ENCODE results near the gene CRB2.

The CRB2 gene

DNA sequence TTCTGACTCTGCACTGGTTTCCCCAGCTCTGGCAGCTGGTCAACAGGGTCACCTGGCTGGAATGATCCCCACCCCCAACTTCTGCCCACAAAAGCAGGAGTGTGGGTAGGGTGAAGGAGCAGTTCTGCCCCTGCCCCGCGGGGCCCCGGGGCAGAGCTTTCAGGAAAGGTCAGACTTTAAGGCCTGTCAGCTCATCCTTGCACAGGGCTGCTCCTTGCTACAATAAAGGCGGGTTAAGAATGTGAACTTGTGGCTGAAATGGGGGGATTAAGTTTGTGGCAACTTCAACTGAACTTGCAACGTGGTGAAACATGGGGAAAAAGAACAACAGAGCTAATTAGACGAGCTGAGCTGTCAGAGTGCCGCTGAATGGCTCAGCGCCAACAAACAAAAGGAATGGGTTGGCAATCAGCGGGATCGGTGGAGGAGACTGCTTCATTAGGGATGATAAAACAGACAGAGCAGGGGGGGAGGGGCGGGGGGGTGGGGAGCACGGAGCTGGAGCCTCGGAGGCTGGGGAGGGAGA is 50.8 kb downstream of the CRB2 start:
- no peak for DNase-seq (ENCODE audit: low read depth)

DNA sequence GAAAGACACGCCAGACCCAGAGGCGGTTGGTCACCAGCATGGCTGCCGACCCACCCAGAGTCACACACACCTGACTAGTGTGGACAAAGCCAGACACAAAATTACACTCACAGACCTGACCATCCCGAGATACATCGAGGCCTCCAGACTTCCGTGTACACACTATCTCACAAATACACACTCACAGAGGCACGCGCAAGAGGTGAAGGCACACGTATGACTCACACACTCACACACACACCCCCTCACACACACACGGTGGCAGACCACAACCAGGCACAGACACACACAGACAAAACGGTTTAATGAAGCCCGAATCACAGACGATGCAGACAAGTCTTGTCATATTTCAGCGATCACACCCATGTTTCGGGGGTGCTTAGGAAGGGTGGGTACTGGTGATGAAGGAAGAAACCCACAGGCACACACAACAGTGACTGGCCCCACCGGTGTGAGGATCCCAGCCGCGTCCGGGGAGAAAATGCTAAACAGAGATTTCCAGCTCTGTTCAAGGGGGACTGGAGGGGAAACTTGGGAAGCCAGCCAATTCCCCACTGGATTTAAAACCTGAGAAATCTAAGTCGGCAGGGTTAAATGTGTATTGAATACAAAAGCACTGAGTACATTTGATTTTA is 51.3 kb downstream of the CRB2 start:
- DNase-seq (ENCODE audit: low read depth), result no peak

DNA sequence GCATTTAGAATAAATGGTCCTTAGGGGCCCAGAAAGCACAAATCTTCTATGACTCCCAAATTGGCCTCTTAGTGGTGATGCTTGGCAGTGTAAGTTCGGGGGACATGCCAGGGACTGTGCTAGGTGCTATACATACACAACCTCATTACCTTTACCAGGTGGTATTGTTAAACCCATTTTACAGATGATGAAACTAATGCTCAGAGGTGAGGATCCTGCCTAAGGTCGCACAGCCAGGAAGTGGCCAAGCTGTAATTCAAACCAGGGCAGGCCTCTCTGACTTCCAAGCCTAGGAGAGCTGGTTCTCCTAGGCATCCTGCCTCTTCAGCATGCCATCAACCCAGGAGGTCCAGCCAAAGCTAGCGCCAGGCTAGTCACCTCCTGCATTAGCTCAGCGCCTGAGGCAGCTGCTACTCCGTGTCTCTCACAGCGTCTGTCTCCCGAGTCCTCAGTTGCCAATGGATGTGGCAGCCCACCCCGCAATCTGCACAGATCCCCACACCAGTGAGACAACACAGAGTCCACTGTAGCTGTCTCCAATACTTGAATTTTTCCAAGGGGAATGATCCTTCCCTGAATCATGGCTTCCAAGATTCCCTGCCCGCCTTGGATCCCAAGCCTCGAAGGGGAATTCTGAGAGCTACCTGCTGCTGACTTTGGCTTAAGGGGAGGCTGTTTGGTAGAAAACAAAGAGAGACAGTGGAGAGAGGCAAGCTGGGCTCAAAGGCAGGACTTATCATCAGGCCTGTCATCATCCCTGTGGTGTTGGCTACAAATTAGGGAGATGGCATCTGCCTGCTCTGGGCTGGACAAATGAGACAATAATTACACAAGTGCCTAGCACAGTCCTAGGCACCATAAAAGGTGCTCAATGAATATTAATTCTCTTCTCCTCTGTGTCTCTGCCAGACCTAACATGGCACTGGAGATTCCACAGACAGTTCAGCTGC is 52.6 kb downstream of the CRB2 start:
- DNase-seq (ENCODE audit: low read depth), result no peak

DNA sequence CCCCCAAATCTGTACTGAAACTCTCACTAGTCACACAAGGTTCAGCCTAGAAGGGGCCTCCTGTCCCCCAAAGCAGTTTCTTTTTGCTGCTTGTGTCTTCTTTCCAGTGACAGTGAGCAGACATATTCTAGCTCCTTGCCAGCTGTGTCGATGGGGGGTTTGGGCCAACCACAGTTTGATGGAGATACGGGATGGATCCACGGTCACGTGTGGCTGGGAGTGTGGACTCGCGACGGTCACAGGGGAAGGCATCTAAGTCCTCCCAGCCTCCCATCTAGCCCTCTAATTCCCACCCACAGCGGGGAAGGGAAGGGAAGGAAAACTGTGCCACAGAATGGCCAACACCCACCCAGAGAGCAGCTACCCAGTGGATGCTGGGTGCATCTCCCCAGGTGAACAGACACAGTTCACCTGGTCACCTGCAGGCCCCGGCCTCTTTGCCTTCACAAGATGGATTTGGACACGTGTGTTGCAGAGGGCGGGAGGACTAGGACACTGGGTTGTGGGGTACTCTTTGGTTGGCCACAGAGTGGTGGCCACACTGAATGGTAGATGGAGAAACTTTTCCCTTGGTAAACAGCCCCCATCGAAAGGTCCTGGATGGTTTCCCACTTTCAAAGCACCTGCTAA is 54.4 kb downstream of the CRB2 start:
- no peak for DNase-seq (ENCODE audit: low read depth)

DNA sequence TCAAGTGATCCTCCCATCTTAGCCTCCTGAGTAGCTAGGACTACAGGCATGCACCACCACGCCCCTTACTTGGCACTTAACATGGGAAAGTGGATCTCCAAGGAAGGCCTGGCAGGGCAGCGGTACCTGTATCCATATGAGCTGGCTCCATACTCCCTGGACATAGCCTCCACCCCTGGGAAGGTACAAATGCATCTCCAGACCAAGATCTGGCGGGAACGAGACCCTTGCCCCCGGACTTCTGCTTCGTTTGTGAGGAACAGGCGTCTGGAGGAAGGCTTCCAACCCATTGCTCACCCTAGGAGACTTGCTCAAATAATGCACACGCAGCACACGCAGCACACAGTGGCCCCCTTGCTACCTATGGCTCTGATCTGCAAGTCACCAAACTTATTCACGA is 55.2 kb downstream of the CRB2 start:
- DNase-seq (ENCODE audit: low read depth), result no peak

DNA sequence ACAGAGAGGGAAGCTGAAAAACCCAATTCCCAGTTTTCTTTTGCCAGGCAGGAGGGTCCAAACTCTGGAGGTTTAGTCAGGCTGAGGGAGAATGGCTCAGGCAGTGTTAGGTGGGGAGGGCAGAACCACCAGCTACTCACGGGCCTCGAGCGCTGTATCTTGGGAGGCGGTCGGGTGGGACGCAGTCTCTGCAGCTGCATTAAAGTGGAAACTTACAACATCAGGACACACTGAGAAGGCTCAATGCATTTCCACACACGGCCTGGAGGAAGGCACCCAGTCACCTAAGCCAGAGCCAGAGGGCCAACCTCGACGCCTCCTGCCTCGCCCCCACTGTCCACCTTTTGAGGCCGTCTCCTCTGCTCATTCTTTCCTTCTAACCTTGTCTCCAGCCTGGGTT is 55.6 kb downstream of the CRB2 start:
- DNase-seq (ENCODE audit: low read depth), result no peak

DNA sequence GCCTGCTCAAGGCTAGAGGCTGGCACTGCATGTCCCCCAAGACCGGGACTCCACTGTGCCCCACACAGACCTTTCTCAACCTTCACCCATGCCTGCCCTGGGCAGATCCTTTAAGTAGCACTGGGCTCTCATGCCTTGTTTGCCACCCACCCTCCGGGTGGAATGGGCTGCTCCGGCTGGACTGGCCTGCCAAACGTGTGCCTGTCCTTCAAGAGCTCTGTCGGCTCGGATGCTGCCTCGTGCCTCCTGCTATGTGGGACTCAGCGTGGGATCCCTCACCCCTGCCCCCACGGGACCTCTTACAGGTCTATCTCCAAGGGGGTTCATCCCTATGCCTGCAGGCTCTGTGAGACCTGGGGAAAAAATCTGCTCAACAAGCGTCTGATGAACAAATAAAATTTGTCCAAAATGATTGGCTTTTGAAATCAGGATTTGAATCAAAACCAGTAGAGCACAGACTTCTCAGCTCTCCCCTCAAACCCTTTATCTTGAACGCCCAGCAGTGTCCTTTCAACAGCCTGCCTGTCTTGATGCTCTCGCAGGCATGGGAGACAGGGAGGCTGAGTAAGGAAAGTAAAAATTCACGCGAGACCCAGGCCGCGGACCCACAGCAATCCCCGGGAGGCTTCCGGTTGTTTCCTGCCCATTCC is 56.3 kb downstream of the CRB2 start:
- DNase-seq (ENCODE audit: low read depth), result no peak

DNA sequence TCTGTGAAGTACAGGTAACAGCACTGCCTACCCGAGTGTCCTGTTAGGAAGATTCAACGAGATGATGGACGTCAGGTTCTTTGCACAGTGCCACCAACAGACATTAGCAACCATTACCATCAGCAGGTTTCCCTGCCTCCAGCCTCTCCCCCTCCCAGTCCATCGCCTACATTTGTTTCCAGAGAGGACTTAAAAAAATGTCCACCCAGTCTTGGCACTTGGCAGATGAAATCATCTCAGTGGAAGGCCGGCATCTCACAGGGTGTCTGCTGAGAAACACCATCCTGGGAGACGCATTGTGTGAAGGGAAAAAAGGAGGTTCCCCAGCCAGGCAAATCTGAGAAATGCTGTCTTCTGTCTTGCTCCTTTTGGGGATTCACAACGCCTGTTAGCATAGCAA is 58.2 kb downstream of the CRB2 start:
- no peak for DNase-seq (ENCODE audit: low read depth)

DNA sequence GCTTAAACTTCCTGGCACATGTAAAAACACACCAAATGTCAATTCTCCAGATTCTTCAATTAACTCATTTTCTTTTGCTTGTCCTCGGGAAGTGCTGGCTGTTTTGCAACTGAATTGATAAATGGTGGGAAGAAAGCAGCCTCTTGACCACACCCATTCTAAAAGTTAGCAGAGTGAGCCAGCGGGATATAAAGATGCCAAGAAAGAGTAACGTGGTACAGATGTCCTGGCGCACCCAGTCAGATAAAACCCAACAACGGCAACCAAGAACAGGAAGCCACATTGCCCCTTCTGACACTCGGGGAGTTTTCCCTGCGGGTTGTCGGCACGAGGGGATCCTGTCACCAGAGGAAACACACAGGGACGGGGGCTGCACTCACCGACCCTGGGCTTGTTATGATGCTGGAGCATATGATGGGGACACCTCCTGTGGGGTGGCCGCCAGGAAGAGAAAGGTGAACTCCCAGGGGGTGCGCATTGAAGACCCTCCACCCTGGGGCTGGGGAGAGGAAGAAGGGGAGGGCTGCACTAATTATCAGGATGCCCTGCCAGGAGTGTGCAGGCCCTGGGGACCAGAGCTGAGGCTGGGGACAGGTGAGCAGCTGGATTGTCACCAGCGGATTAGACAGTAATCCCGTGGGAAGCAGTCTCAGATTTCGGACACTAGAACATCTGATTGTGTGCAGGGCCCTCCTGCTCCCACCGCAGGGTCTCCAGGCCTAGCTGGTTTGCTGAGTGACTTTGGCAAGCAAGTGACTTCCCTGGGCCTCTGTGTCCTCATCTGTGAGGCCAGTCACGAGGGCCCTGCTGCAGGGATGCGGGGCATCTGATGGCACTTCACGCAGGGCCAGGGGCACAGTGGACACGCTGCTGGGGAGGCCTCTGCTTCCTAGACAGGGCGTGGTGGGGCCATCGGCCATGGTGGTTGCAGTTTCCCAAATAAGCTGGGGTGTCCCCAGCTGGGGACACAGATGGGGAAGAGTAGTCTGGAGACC is 59.2 kb downstream of the CRB2 start:
- DNase-seq (ENCODE audit: low read depth), result no peak

DNA sequence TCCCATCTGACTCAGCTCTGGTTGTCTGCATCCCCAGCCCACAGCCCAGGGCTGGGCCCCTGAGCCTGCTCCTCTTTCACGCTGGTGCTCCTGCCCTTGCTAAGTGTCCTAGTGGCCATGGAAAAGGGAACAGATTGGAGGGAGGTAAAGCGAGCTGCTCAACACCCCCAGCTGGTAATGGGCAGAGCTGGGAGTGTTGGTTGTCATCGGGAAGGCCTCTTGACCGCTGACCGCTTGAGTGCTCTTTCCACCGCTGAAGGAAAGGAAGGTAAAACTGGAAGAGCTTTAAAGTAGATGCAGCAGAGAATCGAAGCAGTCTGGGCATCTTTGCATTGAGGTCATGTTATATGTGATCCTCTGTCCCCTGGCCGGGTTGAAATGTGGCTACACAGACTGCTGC is 60.2 kb downstream of the CRB2 start:
- no peak for DNase-seq (ENCODE audit: low read depth)

DNA sequence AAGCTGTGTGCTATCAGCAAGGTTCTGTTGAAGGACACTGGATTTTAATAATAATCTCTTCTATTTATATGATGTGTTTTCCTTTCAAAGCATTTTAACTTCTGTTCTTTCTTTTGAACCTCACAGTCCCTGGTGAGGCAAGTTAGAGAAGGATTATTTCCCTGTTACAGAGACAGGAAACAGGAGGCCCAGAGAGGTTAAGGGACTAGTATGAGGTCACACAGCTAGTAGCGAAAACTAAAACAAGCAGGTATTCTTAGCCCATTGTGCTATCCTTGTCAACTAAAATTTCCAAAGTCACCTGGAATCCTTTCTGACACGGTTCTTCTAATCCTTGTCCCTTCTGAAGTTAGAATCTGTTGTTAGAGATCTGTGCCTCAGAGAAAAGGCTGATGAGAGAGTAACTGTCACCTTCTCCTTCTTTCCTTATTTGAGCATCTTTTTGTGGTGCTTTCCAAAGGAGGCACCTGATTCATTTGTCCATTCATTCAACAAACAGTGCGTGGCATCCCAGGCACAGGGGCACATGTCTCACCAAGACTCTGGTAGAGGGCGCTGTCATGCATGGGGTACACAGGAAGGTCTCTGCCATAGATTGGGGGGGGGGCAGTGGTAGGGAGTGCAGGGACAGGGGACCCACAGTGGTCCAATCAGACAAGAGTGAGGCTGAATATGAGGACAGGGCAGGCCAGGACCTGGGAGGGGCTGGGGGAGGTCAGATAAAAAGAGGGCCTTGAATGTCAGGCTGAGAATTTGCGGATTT is 61.5 kb downstream of the CRB2 start:
- DNase-seq (ENCODE audit: low read depth), result no peak

DNA sequence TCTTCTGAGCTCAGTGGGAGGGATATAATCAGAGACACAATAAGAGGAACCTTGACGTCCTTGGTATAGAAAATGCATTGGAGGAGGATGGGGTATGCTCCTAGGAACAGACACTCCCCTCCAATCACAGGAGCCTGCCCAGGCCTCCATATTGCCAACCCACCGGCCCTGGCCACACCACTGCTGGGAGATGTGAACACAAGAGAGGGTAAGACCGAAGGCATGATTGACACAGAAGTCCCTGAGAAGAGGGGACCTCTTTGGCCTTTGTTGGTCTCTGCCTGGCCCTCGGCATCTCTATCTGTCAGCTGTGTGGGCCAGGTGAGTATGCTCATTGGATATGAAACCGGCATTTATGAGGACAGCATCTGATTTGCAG is 62.0 kb downstream of the CRB2 start:
- no peak for DNase-seq (ENCODE audit: low read depth)

DNA sequence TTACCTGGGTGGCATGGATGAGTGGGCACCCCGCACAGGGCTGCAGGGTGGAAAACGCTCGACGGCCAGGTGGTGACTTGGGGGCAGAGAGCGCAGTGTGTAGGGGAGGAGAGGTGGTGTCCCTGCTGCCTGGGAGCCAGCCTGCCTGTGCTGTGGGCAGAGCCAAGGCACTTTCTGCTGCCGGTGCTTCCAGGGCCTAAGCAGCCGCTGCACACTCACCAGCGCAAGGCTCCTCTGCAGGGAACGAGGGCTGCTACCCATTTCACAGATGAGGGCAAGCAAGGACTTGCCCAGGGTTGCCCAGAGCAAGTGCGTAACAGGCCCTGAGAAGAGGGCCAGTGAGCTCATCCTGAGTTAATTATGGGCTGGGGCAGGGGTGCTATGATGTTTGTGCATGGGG is 62.5 kb downstream of the CRB2 start:
- no peak for DNase-seq (ENCODE audit: low read depth)

DNA sequence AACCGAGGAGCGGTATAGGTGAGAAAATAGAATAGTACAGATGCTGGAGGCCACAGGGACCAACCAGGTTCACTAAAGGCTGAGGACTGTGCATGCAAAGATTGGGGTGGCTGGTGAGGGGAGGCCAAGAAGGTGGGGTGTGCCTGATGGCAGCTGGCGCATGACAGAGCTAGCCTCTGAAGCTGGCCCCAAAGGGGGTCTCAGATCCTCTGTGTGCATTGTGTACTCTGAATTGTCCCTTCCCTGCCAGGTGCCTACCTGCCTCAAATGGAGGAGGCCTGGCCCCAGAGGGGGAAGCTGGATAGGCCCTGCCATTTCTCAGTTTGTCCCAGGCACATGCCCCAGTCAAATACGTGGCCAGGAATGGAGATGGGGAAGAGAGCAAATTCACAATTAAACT is 63.1 kb downstream of the CRB2 start:
- DNase-seq (ENCODE audit: low read depth), result no peak

DNA sequence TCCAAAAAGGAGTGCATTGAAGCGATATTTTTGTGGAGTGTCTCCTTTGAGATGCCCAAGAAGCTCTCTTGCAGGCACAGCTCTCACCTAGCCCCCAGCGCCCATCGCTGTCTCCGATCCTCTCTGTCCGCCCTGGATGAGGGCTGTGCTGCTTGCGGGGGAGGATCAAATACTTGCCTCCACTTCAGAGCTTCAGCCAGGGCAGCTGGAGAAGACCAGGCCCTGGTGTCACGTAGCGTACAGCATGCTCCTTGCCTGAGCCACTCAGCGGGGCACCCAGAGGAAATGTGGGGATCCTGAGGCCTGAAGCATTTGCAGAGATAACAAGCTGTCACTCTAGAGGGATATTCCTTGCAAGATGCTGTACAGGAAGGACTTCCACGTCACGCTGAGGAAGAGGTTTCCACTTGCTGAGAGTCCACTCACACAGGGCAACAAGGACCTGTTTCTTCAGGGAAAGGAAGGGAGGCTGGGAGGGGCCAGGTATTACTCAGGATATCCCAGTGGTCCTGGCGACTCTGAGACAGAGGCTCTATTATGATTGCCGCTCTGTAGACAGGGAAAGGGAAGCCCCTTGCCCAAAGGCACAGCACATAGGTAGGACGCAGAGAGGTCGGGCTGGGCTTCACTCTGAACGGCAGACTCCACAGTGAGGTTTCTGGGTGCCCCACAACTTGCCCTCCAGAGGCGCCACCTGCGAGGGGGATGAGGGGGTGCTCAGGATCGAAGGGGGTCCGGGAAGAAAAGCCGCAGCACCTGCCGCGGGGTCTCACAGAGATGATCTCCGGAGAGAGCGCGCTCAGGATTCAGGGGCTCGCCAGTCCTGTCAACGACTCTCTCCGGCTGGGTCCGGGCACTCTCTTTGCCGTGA is 64.0 kb downstream of the CRB2 start:
- no peak for DNase-seq (ENCODE audit: low read depth)

DNA sequence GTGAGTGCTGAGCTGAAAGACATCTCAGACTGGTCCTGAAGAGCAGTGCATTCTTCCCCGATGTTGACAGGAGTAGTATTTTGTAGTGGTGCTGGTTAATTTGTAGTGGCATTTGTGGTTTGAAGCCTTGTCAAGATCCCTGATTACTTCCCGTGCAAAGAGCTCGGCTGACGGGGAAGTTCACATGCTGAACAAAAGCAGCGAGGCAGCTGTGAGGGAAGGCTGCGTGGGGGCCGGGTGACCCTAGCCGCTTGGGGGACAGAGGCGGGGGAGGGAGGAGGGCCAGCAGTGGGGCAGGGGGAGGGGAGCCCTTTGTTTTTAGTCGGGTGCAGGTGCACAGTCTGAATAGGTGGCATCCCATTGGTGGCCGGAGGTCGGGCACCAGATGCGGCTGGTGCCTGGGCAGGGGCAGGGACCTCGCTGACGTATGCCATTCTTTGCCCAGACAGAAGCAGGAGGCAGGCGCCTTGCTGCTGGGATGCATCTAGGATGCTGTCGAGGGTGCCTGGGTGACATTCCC is 64.7 kb downstream of the CRB2 start:
- no peak for DNase-seq (ENCODE audit: low read depth)

DNA sequence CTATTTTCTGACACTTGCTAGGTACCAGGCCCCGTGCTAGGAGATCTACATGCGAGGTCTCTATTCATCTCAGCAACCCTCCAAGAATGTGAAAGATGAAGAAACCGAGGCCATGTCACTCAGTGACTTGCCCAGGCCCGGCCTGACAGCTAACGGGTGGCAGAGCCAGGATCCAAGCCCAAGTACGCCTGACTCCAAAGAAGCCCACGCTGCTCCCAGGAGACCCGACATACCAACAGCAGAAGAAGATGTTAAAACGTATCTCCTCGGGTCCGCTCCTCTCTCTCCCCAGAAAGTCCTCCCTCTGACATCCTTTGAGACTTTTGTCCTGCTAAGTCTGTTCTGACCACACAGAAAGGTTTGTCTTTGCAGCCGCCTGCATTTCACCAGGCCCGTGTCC is 65.2 kb downstream of the CRB2 start:
- no peak for DNase-seq (ENCODE audit: low read depth)

DNA sequence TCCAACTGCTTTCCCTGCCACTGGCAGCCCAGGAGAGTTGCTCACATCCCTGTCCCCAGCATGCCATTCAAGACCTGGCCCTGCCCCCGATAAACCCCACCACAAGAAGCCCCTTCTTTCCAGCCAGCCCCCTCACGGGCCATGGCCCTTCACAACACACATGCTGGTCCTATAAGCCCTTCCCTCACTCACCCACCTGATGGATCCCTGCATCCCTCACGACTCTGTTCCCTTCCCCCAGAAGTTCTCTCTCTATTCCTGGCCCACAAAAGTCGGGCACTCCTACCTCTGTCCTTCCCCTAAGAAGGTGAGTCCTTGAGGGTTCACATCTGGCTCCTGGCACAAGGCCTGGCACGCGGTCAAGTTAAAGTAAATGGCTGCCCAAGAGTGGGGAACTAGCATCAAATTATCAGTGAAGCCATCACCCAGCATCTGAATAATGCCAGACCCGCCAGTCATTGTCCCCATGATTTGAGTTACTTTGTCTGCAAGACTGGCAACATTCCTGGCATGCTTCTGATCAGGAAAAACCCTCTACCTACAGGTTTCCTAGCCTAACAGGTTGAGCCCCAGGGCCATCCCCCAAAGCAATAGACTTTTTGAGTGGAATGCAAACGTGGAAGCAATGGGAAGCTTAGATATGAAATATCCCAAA is 65.9 kb downstream of the CRB2 start:
- no peak for DNase-seq (ENCODE audit: low read depth)

All from stimulated activated CD8-positive, alpha-beta memory T cell treated with anti-CD3 and anti-CD28 coated beads, Interleukin-4, amount 100 ng/mL, for 24 hours (primary cell).